ENCODE measurements around the gene ACAT2. TPM values are rescaled to one million over a fixed set of nuclear protein-coding genes. Genes with fewer than 3 reads are reported as not detected.
A peak's percentile ranks its signal among the peaks of the same experiment; 100 is the strongest.
"Not testable (repeated sequence)": the region's sequence is repeated elsewhere in the genome, so short reads cannot be mapped to it uniquely, and the experiment has no call there.

Gene ACAT2
- total RNA-seq, 2 donors from 2014 or later: 10.2 to 22.6 TPM

- intact Hi-C loops (cut with DNase I): no loop called here
- Histone ChIP-seq H3K36me3 (no peaks in the 10 kb centered on the region), H3K4me3 (no peak overlapping the region), H3K27ac (no peak overlapping the region), H3K27me3 (replicated peaks; ENCODE audit: insufficient read depth) (no peaks in the 10 kb centered on the region), H3K9me3 (no peaks in the 10 kb centered on the region), H3K4me1 (replicated peaks) (no peaks in the 10 kb centered on the region)
- WGBS: 38% methylated on average over 3 of the region's 3 CpGs
- no peak for DNase-seq (ENCODE audit: low spot score)
- TF ChIP-seq POLR2AphosphoS5 (IDR thresholded peaks at IDR 0.05) (no peak), CTCF (IDR thresholded peaks at IDR 0.05) (no peak), POLR2A (IDR thresholded peaks at IDR 0.05) (no peak)
Observed at GRCh38 chr6:159739341-159739740, 22.5 kb upstream of the ACAT2 start.

- 84% methylated on average over 1 of the region's 1 CpG for WGBS
- DNase-seq (ENCODE audit: low spot score): no peak
- Histone ChIP-seq H3K27ac (no peak overlapping the region), H3K9me3 (no peaks in the 10 kb centered on the region), H3K4me3 (no peak overlapping the region), H3K27me3 (replicated peaks; ENCODE audit: insufficient read depth) (no peaks in the 10 kb centered on the region), H3K4me1 (replicated peaks) (no peaks in the 10 kb centered on the region), H3K36me3 (no peaks in the 10 kb centered on the region)
- no peak for TF ChIP-seq POLR2AphosphoS5 (IDR thresholded peaks at IDR 0.05)
- no peak for TF ChIP-seq POLR2A (IDR thresholded peaks at IDR 0.05)
- no peak for TF ChIP-seq CTCF (IDR thresholded peaks at IDR 0.05)
- intact Hi-C loops (cut with DNase I): no loop called here
Observed at GRCh38 chr6:159742165-159742564, 19.7 kb upstream of the ACAT2 start.

- intact Hi-C loops (cut with DNase I): no loop called here
- no peaks in the 10 kb centered on the region for H3K27me3 ChIP-seq (replicated peaks; ENCODE audit: insufficient read depth)
- no peaks in the 10 kb centered on the region for H3K36me3 ChIP-seq
- no peak overlapping the region for H3K4me3 ChIP-seq
- H3K4me1 ChIP-seq (replicated peaks): no peaks in the 10 kb centered on the region
- no peak for DNase-seq (ENCODE audit: low spot score)
- H3K9me3 ChIP-seq: no peaks in the 10 kb centered on the region
- 89% methylated on average over 7 of the region's 7 CpGs for WGBS
- peak overlapping the region in 1 of 2 donors; percentile 0 for H3K27ac ChIP-seq
- TF ChIP-seq POLR2A (IDR thresholded peaks at IDR 0.05): no peak
- no peak for TF ChIP-seq CTCF (IDR thresholded peaks at IDR 0.05)
- no peak for TF ChIP-seq POLR2AphosphoS5 (IDR thresholded peaks at IDR 0.05)
Observed at GRCh38 chr6:159745081-159745480, 16.8 kb upstream of the ACAT2 start.

GRCh38 chr6:159746759-159747158, 15.1 kb upstream of the ACAT2 start:
- H3K4me3 ChIP-seq: no peak overlapping the region
- H3K27me3 ChIP-seq (replicated peaks; ENCODE audit: insufficient read depth): no peaks in the 10 kb centered on the region
- no peaks in the 10 kb centered on the region for H3K4me1 ChIP-seq (replicated peaks)
- intact Hi-C loops (cut with DNase I): no loop called here
- H3K27ac ChIP-seq: no peak overlapping the region
- WGBS: 69% methylated on average over 1 of the region's 1 CpG
- no peaks in the 10 kb centered on the region for H3K9me3 ChIP-seq
- DNase-seq (ENCODE audit: low spot score): no peak
- TF ChIP-seq POLR2A (IDR thresholded peaks at IDR 0.05): no peak
- TF ChIP-seq POLR2AphosphoS5 (IDR thresholded peaks at IDR 0.05): no peak
- TF ChIP-seq CTCF (IDR thresholded peaks at IDR 0.05): no peak
- H3K36me3 ChIP-seq: no peaks in the 10 kb centered on the region

- H3K4me1 ChIP-seq (replicated peaks); H3K4me3 ChIP-seq; intact Hi-C loops (cut with DNase I); DNase-seq (ENCODE audit: low spot score); H3K27ac ChIP-seq; H3K36me3 ChIP-seq; H3K9me3 ChIP-seq; H3K27me3 ChIP-seq (replicated peaks; ENCODE audit: insufficient read depth): not testable (repeated sequence)
- WGBS: 73% methylated on average over 7 of the region's 7 CpGs
Observed at GRCh38 chr6:159748127-159748526, 13.7 kb upstream of the ACAT2 start.
